Stomach smooth muscle (tissue), 2 donors: Measurements from ENCODE around the gene SLC6A18.
"Not testable (repeated sequence)": the region's sequence is repeated elsewhere in the genome, so short reads cannot be mapped to it uniquely, and the experiment has no call there.

ENCODE experiments used
- H3K27ac ChIP-seq: one replicate; pipeline ENCODE4 v1.7.0; 2013; ENCODE audit warnings: mild to moderate bottlenecking, low read length, inconsistent platforms
- H3K27me3 ChIP-seq, 2 donors: one replicate each; pipeline ENCODE4 v1.7.0; 2013; ENCODE audit warnings: low read length in 2 of 2; ENCODE audit not compliant: insufficient read depth in 2 of 2, control insufficient read depth in 1 of 2
- H3K36me3 ChIP-seq, 2 donors: one replicate each; pipeline ENCODE4 v1.7.0; 2013; ENCODE audit warnings: low read length in 2 of 2; ENCODE audit not compliant: control insufficient read depth in 2 of 2, insufficient read depth in 2 of 2
- H3K4me1 ChIP-seq: one replicate; pipeline ENCODE4 v1.7.0; 2013; ENCODE audit warnings: low read length; ENCODE audit not compliant: control insufficient read depth, insufficient read depth
- H3K4me3 ChIP-seq, 2 donors: one replicate each; pipeline ENCODE4 v1.7.0; 2013; ENCODE audit warnings: low read length in 2 of 2
- H3K9ac ChIP-seq, 2 donors: one replicate each; pipeline ENCODE4 v1.7.0; 2013; ENCODE audit warnings: low read length in 2 of 2, mild to moderate bottlenecking in 1 of 2
- H3K9me3 ChIP-seq, 2 donors: one replicate each; pipeline ENCODE4 v1.7.0; 2013; ENCODE audit warnings: low read length in 2 of 2; ENCODE audit not compliant: control insufficient read depth in 2 of 2
- donor health status: healthy.
- donor health status: Pancreatic carcinoma.

Gene SLC6A18

DNA sequence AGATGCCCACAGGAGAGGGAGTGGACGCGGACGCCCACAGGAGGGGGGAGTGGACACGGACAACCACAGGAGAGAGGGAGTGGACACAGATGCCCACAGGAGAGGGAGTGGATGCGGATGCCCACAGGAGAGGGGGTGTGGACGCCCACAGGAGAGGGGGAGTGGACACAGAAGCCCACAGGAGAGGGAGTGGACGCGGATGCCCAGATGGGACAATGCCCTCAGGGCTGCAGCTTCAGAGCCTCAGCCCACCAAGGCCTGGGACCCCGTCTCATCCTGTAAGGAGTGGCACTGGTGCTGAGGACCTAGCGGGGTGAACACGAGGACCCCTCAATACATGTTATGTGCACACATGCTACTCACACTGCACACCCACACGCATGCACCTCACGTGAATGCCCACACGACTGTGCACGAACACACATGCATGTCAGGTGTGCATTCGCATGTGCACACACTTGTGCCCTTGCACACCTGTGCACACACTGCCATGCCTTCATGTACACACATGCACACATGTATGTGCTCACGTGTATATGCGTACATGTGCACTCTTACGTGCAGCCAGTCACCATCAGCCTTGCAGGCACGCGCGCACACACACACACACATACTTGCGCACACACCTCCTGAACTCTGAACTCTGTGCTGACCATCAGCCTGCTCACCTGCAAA lies 34.8 kb downstream of the SLC6A18 start:
- Histone ChIP-seq H3K9ac (no peak overlapping the region), H3K36me3 (no peaks in the 10 kb centered on the region), H3K4me1 (no peaks in the 10 kb centered on the region), H3K27me3 (no peaks in the 10 kb centered on the region), H3K4me3 (no peak overlapping the region), H3K27ac (no peak overlapping the region), H3K9me3 (peaks cover 5 to 32% of the 10 kb centered on the region in 2 donors)

DNA sequence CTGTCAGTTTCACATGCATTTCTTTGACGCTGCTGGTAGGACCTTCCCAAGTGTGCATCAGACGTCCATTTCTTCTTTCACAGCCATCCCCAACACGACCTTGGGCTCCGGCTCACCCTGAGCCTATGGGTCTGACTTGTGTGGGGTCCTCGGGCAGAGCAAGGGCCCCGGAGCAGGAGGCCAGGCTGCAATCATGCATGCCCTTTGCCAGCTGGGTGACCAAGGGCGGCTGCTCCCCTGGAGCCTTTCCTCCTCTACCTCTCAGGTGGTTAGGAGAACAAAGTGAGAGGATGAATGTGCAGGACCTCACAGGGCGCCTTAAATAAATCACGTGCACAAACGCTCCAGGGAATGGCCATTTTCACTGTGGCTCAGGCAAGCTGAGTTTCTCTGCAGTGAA lies 36.5 kb downstream of the SLC6A18 start:
- Histone ChIP-seq H3K27ac (no peak overlapping the region), H3K9me3 (peaks cover 5 to 32% of the 10 kb centered on the region in 2 donors), H3K27me3 (no peaks in the 10 kb centered on the region), H3K4me1 (no peaks in the 10 kb centered on the region), H3K9ac (no peak overlapping the region), H3K4me3 (no peak overlapping the region), H3K36me3 (no peaks in the 10 kb centered on the region)

DNA sequence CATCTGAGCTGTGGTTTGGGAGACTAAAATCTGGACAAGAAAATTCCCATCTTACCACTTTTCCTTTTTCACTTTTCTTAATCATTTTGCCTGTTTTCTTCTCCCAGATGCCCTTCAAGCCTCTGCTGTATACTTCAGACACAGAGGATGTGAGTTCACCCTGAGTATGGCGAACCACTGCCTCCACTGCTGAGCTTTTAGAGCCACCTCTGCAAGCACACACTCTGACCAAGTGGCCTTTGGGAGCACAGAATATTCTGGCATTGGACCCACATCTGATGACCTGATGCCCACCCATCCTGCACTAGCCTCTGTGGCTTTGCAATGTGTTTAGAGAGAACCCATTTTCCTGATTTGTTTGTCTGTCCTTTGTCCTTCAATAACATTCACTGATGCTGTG lies 37.2 kb downstream of the SLC6A18 start:
- no peaks in the 10 kb centered on the region for H3K27me3 ChIP-seq
- no peak overlapping the region for H3K4me3 ChIP-seq
- peaks cover 5 to 30% of the 10 kb centered on the region in 2 donors for H3K9me3 ChIP-seq
- no peak overlapping the region for H3K9ac ChIP-seq
- no peak overlapping the region for H3K27ac ChIP-seq
- H3K4me1 ChIP-seq, result no peaks in the 10 kb centered on the region
- H3K36me3 ChIP-seq, result no peaks in the 10 kb centered on the region

DNA sequence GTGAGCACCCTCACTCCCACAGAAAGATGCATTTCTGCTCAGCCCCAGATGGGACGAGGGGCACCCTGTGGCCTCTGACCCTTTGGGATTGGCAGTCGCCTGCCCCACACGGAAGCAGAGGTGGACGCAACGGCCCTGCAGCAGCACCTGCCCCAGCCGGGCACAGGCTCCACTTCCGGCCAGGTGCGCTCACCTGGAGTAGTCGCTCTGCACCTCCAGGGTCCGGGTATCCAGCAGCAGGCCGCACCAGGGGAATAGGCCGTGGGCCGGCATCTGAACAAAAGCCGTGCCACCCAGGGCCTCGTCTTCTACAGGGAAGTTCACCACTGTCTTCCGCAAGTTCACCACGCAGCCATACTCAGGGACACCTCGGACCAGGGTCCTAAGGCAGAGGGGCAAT lies 39.0 kb downstream of the SLC6A18 start:
- Histone ChIP-seq H3K4me1 (no peaks in the 10 kb centered on the region), H3K4me3 (no peak overlapping the region), H3K9me3 (peaks cover 5 to 29% of the 10 kb centered on the region in 2 donors), H3K9ac (no peak overlapping the region), H3K36me3 (no peaks in the 10 kb centered on the region), H3K27me3 (no peaks in the 10 kb centered on the region), H3K27ac (no peak overlapping the region)

DNA sequence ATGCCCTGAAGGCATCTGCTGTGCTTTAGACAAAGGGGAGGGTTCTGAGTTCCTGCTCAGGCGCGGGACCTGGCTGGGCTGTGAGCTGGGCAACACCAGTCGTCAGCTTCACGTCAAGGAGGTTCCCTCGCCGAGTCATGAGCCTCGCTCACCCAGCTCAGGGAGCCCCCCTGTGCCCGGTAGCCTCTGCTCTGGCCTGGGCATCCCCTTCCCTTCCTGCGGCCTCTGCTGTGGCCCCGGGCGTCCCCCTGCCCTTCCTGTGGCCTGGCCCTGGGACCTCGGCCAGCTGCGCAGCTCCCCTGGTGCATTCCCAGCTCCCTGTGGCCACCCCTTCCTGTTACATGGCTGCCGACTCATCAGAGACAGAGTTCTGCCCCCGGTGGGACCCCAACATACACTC lies 39.8 kb downstream of the SLC6A18 start:
- H3K4me3 ChIP-seq, result no peak overlapping the region
- H3K36me3 ChIP-seq, result no peaks in the 10 kb centered on the region
- H3K9me3 ChIP-seq, result peaks cover 5 to 27% of the 10 kb centered on the region in 2 donors
- no peak overlapping the region for H3K27ac ChIP-seq
- no peaks in the 10 kb centered on the region for H3K27me3 ChIP-seq
- no peak overlapping the region for H3K9ac ChIP-seq
- H3K4me1 ChIP-seq, result no peaks in the 10 kb centered on the region

DNA sequence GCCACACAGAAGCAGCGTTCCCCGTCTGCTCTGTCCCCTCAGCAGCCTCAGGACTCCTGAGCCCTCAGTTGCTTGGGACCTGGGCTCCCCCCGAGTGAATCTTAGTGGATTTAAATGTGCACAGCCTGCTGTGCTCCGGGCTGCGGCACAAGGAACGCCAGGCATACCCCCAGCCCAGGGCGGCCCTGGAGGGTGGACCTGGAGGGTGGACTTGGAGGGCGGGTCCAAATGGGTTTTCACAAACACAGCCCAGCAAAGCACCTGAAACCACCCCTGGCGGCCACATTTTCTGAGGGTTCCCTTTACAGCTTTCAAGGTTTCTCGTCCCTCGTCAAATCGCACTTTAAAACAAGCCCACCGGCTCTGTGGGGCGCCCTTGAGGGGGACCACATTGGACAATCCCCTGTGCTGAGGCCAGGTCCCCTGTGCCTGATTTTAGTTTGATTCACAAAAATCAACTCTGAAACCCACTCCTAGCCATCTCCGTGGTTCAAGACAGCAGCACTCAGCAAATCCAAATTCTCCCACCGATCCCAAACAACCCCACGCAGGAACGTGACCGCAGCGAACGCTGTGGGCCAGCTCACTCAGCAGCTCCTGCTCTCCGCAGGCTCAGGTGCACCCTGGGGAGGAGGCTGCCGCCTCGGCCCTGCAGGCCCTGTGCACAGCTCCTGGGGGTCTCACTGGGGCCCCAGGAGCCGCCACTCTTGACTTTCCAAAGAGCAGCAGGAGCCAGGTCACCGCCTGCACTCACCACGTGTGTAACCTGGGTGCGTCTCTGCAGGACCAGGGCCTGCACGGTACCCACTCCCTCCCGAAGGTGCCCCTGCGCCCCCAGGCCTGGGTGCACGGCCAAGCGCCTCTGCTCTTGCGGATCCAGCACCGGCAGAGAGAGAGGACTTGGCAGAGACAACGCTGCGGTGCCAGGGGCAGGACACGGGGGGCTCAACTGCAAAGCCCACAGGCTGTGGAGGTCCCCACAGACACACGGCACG lies 40.6 kb downstream of the SLC6A18 start:
- no peaks in the 10 kb centered on the region for H3K4me1 ChIP-seq
- no peak overlapping the region for H3K27ac ChIP-seq
- H3K4me3 ChIP-seq, result no peak overlapping the region
- no peaks in the 10 kb centered on the region for H3K36me3 ChIP-seq
- H3K27me3 ChIP-seq, result no peaks in the 10 kb centered on the region
- no peak overlapping the region for H3K9ac ChIP-seq
- H3K9me3 ChIP-seq, result peaks cover 5 to 21% of the 10 kb centered on the region in 2 donors

DNA sequence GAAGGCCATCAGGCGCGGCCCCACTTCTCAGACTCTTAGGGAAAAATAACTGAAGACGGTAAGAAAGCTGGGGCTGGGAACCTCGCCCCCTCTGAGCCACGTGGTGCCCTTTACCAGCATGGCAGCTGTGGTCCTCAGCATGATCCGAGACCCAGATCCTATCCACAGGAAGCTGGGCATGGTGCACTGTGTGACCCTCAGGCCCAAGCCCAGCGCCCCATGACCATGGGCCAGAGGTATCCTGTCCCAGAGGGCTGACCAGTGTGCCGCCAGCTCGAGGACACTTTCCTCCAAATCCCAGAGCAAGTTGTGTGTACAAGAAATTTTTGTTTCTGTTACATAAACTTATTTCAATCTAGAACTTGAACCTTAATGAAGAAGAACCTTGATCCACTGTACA lies 41.6 kb downstream of the SLC6A18 start:
- Histone ChIP-seq H3K9ac (no peak overlapping the region), H3K4me3 (no peak overlapping the region), H3K27me3 (no peaks in the 10 kb centered on the region), H3K9me3 (peaks cover 3 to 12% of the 10 kb centered on the region in 2 donors), H3K27ac (no peak overlapping the region), H3K4me1 (no peaks in the 10 kb centered on the region), H3K36me3 (no peaks in the 10 kb centered on the region)

DNA sequence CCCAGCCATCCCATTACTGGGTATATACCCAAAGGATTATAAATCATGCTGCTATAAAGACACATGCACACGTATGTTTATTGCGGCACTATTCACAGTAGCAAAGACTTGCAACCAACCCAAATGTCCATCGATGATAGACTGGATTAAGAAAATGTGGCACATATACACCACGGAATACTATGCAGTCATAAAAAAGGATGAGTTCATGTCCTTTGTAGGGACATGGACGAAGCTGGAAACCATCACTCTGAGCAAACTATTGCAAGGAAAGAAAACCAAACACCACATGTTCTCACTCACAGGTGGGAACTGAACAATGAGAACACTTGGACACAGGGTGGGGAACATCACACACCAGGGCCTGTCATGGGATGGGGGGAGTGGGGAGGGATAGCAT lies 42.3 kb downstream of the SLC6A18 start:
- H3K4me1 ChIP-seq, H3K4me3 ChIP-seq, H3K36me3 ChIP-seq, H3K27me3 ChIP-seq, H3K9ac ChIP-seq, H3K27ac ChIP-seq, H3K9me3 ChIP-seq: not testable (repeated sequence)

DNA sequence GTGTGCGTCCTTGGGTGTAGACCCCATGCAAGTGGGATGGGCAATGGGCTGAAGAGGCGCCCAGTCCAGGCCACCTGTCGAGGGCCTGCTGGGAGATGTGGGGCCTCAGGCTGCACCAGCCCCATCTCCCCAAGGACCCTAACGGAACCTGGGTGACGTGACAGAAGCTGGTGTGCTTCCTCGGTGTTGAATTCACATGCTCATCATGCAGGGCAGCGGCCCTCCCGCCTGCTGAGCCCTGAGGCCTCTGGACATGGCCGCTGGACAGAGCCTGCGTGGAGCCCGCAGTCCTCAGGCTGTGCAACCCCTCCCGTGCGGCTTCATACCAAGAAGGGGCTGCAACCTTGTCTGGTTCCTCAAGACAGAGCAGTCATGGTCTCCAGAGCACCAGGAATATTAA lies 42.9 kb downstream of the SLC6A18 start:
- H3K4me3 ChIP-seq, result no peak overlapping the region
- no peaks in the 10 kb centered on the region for H3K4me1 ChIP-seq
- H3K9me3 ChIP-seq, result peaks cover 0 to 4% of the 10 kb centered on the region in 2 donors
- H3K27ac ChIP-seq, result no peak overlapping the region
- H3K9ac ChIP-seq, result no peak overlapping the region
- no peaks in the 10 kb centered on the region for H3K27me3 ChIP-seq
- no peaks in the 10 kb centered on the region for H3K36me3 ChIP-seq

DNA sequence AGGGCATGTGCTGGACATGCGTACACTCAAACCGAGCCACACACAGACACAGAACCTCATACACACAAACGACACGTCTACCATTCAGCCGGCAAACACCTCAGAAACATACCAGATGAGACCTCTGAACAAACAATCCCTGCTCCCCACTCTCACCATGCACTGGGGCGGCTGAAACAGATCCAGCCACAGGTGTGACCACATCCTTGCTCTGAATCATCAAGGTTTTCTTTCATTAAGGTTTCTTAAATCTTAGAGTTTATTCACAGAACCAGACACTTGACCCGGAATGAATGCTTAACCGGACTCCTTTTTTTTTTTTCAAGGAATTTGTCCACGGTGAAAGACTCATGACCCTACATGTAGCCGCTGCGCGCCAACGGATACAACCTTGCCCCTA lies 43.5 kb downstream of the SLC6A18 start:
- H3K9ac ChIP-seq, result no peak overlapping the region
- H3K4me3 ChIP-seq, result no peak overlapping the region
- no peak overlapping the region for H3K27ac ChIP-seq
- H3K4me1 ChIP-seq, result no peaks in the 10 kb centered on the region
- peaks cover 0 to 2% of the 10 kb centered on the region in 2 donors for H3K9me3 ChIP-seq
- no peaks in the 10 kb centered on the region for H3K36me3 ChIP-seq
- H3K27me3 ChIP-seq, result no peaks in the 10 kb centered on the region

DNA sequence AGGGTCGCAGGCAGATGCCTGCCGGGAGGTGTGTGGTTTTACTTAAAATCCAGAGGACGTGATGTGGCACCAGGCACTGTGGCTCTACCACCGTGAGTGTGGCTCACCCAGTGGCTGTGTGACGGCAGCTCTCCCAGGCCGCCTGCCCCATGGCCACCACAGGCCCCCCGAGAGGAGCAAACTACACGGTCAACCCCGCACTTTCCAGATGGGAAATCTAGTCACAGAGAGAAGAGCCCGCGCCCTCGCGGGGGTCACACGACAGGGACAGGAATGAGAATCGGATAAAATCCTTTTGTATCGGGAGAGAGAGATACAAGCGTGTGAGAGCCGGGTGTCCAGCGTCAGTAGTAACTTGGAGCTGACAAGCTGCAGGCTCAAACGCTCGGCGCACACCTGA lies 45.2 kb downstream of the SLC6A18 start:
- no peak overlapping the region for H3K4me3 ChIP-seq
- H3K36me3 ChIP-seq, result no peaks in the 10 kb centered on the region
- no peak overlapping the region for H3K27ac ChIP-seq
- no peaks in the 10 kb centered on the region for H3K27me3 ChIP-seq
- H3K4me1 ChIP-seq, result no peaks in the 10 kb centered on the region
- H3K9me3 ChIP-seq, result no peaks in the 10 kb centered on the region
- H3K9ac ChIP-seq, result no peak overlapping the region
